Thyroid gland (tissue), 4 donors: ENCODE data around the gene ELMO3. TPM values are rescaled to one million over a fixed set of nuclear protein-coding genes. Genes with fewer than 3 reads are reported as not detected.

Experiments used
- DNase-seq, 2 donors: peaks; one replicate each; pipeline ENCODE4 v3.0.0-alpha.2; 2019
- H3K27ac ChIP-seq, 3 donors: fragments of 200-600 bp; sonication (generic); 1 replicate in 2 of 3; 2 replicates in 1 of 3; pipeline ENCODE4 v1.5.1; 2016 to 2019; ENCODE audit warnings: mild to moderate bottlenecking in 1 of 3, moderate library complexity in 1 of 3
- H3K27me3 ChIP-seq: fragments of 200-600 bp; sonication (generic); one replicate; pipeline ENCODE4 v1.5.1; 2019
- H3K36me3 ChIP-seq, 2 donors: fragments of 200-600 bp; sonication (generic); one replicate each; pipeline ENCODE4 v1.5.1; 2016 to 2019
- H3K4me1 ChIP-seq, 2 donors: fragments of 200-600 bp; sonication (generic); one replicate each; pipeline ENCODE4 v1.5.1; 2017 to 2019
- H3K4me3 ChIP-seq, 3 donors: fragments of 200-600 bp; sonication (generic); replicated peaks in 1 of 3; 1 replicate in 2 of 3; 2 replicates in 1 of 3; pipeline ENCODE4 v1.5.1; 2016; ENCODE audit warnings: mild to moderate bottlenecking in 1 of 3
- H3K9me3 ChIP-seq: fragments of 200-600 bp; sonication (generic); one replicate; pipeline ENCODE4 v1.5.1; 2017
- CTCF ChIP-seq, 6 experiments: fragments of 200-600 bp in 3 of 6; fragments of 450-650 bp in 3 of 6; sonication (generic) in 3 of 6; IDR thresholded peaks; one replicate each; pipeline ENCODE4 v1.5.1; 2016 to 2019; ENCODE audit warnings: antibody characterized with exemption in 6 of 6, mild to moderate bottlenecking in 2 of 6, inconsistent platforms in 1 of 6, moderate library complexity in 1 of 6
- POLR2A ChIP-seq, 2 donors: fragments of 450-650 bp; IDR thresholded peaks; one replicate each; pipeline ENCODE4 v1.6.1; 2017; ENCODE audit warnings: antibody characterized with exemption in 2 of 2, mild to moderate bottlenecking in 2 of 2, moderate library complexity in 1 of 2
- WGBS, 2 donors: methylation state at CpG; one replicate each; pipeline ENCODE4 v1.1.5; 2017; 5-methylcytosine and 5-hydroxymethylcytosine counted together
- intact Hi-C: fragments of 100-400 bp; cut with DNase I; formaldehyde crosslinking; loops from one replicate; pipeline ENCODE4 v1.15.1; 2023
- total RNA-seq, 4 donors: library from RNA; depleted of rRNA; stranded (reverse); fragments of >200 nt; gene quantifications; one replicate each; pipeline ENCODE4 v1.2.3, GENCODE V29; 2016

The ELMO3 gene
- total RNA-seq, 4 donors from 2014 or later: 26.0 to 37.8 (median 30.0) TPM

GRCh38 chr16:67184453-67184994 is 14.4 kb upstream of the ELMO3 start:
- intact Hi-C loops: loop anchor here (10.0 kb wide), 2 partner anchors 210 to 290 kb away; no protein-coding TSS in a partner anchor

GRCh38 chr16:67184995-67185650 is 13.8 kb upstream of the ELMO3 start:
- Histone ChIP-seq H3K36me3 (no peaks in the 10 kb centered on the region), H3K4me1 (peaks cover 15 to 25% of the 10 kb centered on the region in 2 donors), H3K27me3 (no peaks in the 10 kb centered on the region), H3K27ac (no peak overlapping the region), H3K9me3 (no peaks in the 10 kb centered on the region), H3K4me3 (no peak overlapping the region)
- intact Hi-C loops: loop anchor here (10.0 kb wide), 2 partner anchors 210 to 290 kb away; no protein-coding TSS in a partner anchor
- DNase-seq: peak; percentile 95
- TF ChIP-seq CTCF (IDR thresholded peaks at IDR 0.05): peak; percentile 45 to 89 (median 80)
- TF ChIP-seq POLR2A (IDR thresholded peaks at IDR 0.05): no peak
- WGBS, 2 donors: 31% methylated on average over 15 of the region's 43 CpGs; no CpG with 5 or more reads in 1 of the 2 donors

More at GRCh38 chr16:67184453-67184994, 14.4 kb upstream of the ELMO3 start:
- H3K27ac ChIP-seq: peak overlapping the region in 2 of 3 donors; percentile 89 to 95
- H3K36me3 ChIP-seq: no peaks in the 10 kb centered on the region
- H3K27me3 ChIP-seq: no peaks in the 10 kb centered on the region
- TF ChIP-seq CTCF (IDR thresholded peaks at IDR 0.05) (no peak), POLR2A (IDR thresholded peaks at IDR 0.05) (no peak)
- 6 to 7% methylated on average over 25 to 50 of the region's 59 CpGs for WGBS, 2 donors
- no peaks in the 10 kb centered on the region for H3K9me3 ChIP-seq
- DNase-seq: no peak
- peak overlapping the region in 2 of 3 donors; percentile 42 to 69 for H3K4me3 ChIP-seq
- H3K4me1 ChIP-seq: peaks cover 15 to 25% of the 10 kb centered on the region in 2 donors

- Histone ChIP-seq H3K36me3 (no peaks in the 10 kb centered on the region), H3K9me3 (no peaks in the 10 kb centered on the region), H3K27me3 (no peaks in the 10 kb centered on the region), H3K4me1 (peaks cover 15 to 25% of the 10 kb centered on the region in 2 donors), H3K27ac (no peak overlapping the region), H3K4me3 (no peak overlapping the region)
- intact Hi-C loops: loop anchor here (10.0 kb wide), 2 partner anchors 211 to 291 kb away; no protein-coding TSS in a partner anchor
- WGBS, 2 donors: 13 to 18% methylated on average over 7 to 9 of the region's 12 CpGs
- DNase-seq: no peak
- TF ChIP-seq POLR2A (IDR thresholded peaks at IDR 0.05): no peak
- TF ChIP-seq CTCF (IDR thresholded peaks at IDR 0.05): no peak
Observed at GRCh38 chr16:67185651-67186134, 13.2 kb upstream of the ELMO3 start.

- Histone ChIP-seq H3K27me3 (no peaks in the 10 kb centered on the region), H3K27ac (no peak overlapping the region), H3K9me3 (no peaks in the 10 kb centered on the region), H3K36me3 (no peaks in the 10 kb centered on the region), H3K4me3 (no peak overlapping the region), H3K4me1 (peaks cover 15 to 29% of the 10 kb centered on the region in 2 donors)
- intact Hi-C loops: loop anchor here (10.0 kb wide), 2 partner anchors 212 to 292 kb away; no protein-coding TSS in a partner anchor
- TF ChIP-seq CTCF (IDR thresholded peaks at IDR 0.05) (no peak), POLR2A (IDR thresholded peaks at IDR 0.05) (no peak)
- 32 to 65% methylated on average over 5 of the region's 5 CpGs for WGBS, 2 donors
- DNase-seq: no peak
Observed at GRCh38 chr16:67186550-67186950, 12.4 kb upstream of the ELMO3 start.
